Cardiac muscle cell (in vitro differentiated cells and primary cell): ENCODE measurements around the gene LMNA. TPM values are rescaled to one million over a fixed set of nuclear protein-coding genes. Genes with fewer than 3 reads are reported as not detected.
"Not testable (repeated sequence)": the region's sequence is repeated elsewhere in the genome, so short reads cannot be mapped to it uniquely, and the experiment has no call there.

Experiments used
- DNase-seq, 2 donors: peaks; one replicate each; pipeline versions ENCODE4 v3.0.0 to v3.0.0-alpha.2; 2010 to 2017; ENCODE audit warnings: low read depth in 1 of 2, low spot score in 1 of 2
- H3K27ac ChIP-seq: fragments of 200-600 bp; sonication (generic); 2 replicates; pipeline ENCODE4 v1.5.1; 2016
- H3K27me3 ChIP-seq: fragments of 200-600 bp; sonication (generic); 2 replicates; pipeline ENCODE4 v1.6.0; 2016; ENCODE audit warnings: control low read depth
- H3K36me3 ChIP-seq: fragments of 200-600 bp; sonication (generic); 2 replicates; pipeline ENCODE4 v1.5.1; 2016; ENCODE audit warnings: control low read depth
- H3K4me1 ChIP-seq: fragments of 200-600 bp; sonication (generic); 2 replicates; pipeline ENCODE4 v1.8.1; 2017; ENCODE audit warnings: low read depth, mild to moderate bottlenecking, mixed run types
- H3K4me3 ChIP-seq: fragments of 200-600 bp; sonication (generic); 2 replicates; pipeline ENCODE4 v1.5.1; 2016; ENCODE audit warnings: mild to moderate bottlenecking
- H3K9me3 ChIP-seq: fragments of 200-600 bp; sonication (generic); 2 replicates; pipeline ENCODE4 v1.5.1; 2017; ENCODE audit warnings: low read depth, mild to moderate bottlenecking, control low read depth
- polyA plus RNA-seq: library from polyadenylated mRNA; unstranded; fragments of >200 nt; fragmentation: Nextera tagmentation; extraction: Ambion mirVana; gene quantifications from 2 replicates; pipeline ENCODE4 v1.2.1, GENCODE V29; 2016
- total RNA-seq: library from RNA; depleted of rRNA; stranded (reverse); fragments of >200 nt; gene quantifications from 2 replicates; pipeline ENCODE4 v1.2.3, GENCODE V29; 2016
- TF ChIP-seq, protein P1 (sequence below): IDR thresholded peaks from 2 replicates; pipeline ENCODE4 v1.5.1; 2012; ENCODE audit warnings: low read depth, mild to moderate bottlenecking, low read length

The LMNA gene
- total and polyA plus RNA-seq, 2 experiments from 2014 or later = 128 to 149 TPM

DNA sequence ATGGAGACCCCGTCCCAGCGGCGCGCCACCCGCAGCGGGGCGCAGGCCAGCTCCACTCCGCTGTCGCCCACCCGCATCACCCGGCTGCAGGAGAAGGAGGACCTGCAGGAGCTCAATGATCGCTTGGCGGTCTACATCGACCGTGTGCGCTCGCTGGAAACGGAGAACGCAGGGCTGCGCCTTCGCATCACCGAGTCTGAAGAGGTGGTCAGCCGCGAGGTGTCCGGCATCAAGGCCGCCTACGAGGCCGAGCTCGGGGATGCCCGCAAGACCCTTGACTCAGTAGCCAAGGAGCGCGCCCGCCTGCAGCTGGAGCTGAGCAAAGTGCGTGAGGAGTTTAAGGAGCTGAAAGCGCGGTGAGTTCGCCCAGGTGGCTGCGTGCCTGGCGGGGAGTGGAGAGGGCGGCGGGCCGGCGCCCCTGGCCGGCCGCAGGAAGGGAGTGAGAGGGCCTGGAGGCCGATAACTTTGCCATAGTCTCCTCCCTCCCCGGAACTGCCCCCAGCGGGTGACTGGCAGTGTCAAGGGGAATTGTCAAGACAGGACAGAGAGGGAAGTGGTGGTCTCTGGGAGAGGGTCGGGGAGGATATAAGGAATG is 505 bp downstream of the LMNA start:
- H3K9me3 ChIP-seq = no peaks in the 10 kb centered on the region
- H3K36me3 ChIP-seq = no peaks in the 10 kb centered on the region
- H3K4me3 ChIP-seq = peak overlapping the region; percentile 74
- peak overlapping the region; percentile 84 for H3K27ac ChIP-seq
- H3K4me1 ChIP-seq = peaks cover 15% of the 10 kb centered on the region
- DNase-seq = peak; percentile 50 to 58
- TF ChIP-seq, protein P1, sequence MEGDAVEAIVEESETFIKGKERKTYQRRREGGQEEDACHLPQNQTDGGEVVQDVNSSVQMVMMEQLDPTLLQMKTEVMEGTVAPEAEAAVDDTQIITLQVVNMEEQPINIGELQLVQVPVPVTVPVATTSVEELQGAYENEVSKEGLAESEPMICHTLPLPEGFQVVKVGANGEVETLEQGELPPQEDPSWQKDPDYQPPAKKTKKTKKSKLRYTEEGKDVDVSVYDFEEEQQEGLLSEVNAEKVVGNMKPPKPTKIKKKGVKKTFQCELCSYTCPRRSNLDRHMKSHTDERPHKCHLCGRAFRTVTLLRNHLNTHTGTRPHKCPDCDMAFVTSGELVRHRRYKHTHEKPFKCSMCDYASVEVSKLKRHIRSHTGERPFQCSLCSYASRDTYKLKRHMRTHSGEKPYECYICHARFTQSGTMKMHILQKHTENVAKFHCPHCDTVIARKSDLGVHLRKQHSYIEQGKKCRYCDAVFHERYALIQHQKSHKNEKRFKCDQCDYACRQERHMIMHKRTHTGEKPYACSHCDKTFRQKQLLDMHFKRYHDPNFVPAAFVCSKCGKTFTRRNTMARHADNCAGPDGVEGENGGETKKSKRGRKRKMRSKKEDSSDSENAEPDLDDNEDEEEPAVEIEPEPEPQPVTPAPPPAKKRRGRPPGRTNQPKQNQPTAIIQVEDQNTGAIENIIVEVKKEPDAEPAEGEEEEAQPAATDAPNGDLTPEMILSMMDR = no peak
- H3K27me3 ChIP-seq = no peaks in the 10 kb centered on the region

DNA sequence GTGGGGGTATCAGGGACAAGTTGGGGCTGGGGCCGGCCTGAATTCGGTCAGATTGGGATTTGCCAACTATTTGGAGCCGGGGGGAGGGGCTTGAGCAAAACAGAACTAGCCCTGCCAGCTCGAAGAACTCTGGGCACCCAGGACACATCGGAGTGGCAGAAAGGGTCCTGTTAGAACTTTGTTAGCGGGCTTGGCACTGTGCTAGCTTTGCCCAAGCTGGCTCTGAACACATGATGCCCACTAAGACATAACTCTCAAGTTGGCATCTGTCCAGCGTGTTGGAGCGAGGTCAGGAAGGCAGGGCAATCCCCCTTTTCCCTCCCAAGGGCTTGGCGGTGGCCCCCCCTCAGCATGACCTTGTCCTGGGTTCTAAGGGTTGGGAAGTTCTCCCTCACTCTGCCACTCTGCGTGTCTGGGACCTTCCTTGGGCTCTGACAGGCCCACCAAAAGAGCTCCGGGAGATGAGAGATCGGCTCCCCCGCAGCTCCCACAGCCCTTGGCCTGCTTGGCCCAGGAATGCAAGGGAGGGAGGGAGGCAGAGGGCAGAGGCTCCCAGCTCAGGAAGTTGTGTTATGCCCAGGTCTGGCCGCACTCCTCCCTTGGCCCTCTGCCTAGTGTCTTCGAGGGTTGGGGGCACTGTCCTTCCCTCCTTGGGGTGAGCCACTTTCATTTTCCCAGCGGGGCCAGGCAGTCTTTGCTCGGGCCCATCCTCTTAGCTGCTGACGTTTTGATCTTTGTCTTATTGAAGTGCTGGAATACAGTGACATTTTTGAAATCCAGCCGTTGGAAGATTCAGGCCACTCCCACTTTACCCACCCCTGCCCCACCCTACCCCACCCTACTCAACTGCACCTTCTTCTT is 1.2 kb downstream of the LMNA start:
- Histone ChIP-seq H3K36me3 (no peaks in the 10 kb centered on the region), H3K9me3 (no peaks in the 10 kb centered on the region), H3K27me3 (no peaks in the 10 kb centered on the region), H3K4me1 (peaks cover 17% of the 10 kb centered on the region), H3K4me3 (peak overlapping the region; percentile 74), H3K27ac (peak overlapping the region; percentile 84)
- peak; percentile 79 to 86 for DNase-seq
- TF ChIP-seq, protein P1 = no peak

DNA sequence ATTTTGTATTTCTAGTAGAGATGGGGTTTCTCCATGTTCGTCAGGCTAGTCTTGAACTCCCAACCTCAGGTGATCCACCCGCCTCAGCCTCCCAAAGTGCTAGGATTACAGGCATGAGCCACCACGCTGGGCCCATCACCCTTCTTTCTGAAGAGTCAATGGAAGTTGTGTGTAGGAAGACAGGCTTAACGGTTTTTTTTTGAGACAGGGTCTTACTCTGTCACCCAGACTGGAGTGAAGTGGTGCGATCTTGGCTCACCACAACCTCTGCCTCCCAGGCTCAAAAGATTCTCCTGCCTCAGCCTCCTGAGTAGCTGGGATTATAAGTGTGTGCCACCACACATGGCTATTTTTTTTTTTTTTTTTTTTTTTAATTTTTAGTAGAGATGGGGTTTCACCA is 2.2 kb downstream of the LMNA start:
- H3K27me3 ChIP-seq, H3K27ac ChIP-seq, DNase-seq, H3K36me3 ChIP-seq, H3K4me3 ChIP-seq, H3K9me3 ChIP-seq: not testable (repeated sequence)
- H3K4me1 ChIP-seq = peaks cover 25% of the 10 kb centered on the region

DNA sequence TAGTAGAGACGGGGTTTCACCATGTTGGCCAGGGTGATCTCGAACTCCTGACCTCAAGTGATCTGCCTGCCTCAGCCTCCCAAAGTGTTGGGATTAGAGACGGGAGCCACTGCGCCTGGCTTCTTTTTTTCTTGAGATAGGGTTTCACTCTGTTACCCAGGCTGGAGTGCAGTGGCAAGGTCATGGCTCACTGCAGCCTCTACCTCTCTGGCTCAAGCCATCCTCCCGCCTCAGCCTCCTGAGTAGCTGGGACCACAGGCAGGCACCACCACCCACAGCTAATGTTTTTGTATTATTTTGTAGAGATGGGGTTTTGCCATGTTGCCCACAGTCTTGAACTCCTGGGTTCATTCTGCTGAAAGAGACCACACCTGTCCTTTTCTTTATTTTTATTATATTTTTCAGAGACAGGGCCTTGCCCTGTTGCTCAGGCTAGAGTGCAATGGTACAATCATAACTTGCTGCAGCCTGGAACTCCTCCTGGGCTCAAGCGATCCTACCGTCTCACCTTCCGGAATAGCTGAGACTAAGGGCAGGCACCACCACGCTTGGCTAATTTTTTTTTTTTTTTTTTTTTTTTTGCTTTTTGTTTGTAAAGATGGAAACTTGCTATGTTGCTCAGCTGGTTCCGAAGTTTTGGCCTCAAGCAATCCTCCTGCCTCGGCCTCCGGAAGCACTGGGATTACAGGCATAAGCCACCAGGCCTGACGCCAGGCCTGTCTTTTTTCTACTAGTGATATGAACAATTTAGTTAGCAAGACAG is 3.1 kb downstream of the LMNA start:
- Histone ChIP-seq H3K27ac (peak overlapping the region; percentile 3), H3K4me1 (peaks cover 33% of the 10 kb centered on the region), H3K9me3 (no peaks in the 10 kb centered on the region), H3K4me3 (no peak overlapping the region), H3K27me3 (no peaks in the 10 kb centered on the region), H3K36me3 (no peaks in the 10 kb centered on the region)
- no peak for DNase-seq
- TF ChIP-seq, protein P1 = no peak

DNA sequence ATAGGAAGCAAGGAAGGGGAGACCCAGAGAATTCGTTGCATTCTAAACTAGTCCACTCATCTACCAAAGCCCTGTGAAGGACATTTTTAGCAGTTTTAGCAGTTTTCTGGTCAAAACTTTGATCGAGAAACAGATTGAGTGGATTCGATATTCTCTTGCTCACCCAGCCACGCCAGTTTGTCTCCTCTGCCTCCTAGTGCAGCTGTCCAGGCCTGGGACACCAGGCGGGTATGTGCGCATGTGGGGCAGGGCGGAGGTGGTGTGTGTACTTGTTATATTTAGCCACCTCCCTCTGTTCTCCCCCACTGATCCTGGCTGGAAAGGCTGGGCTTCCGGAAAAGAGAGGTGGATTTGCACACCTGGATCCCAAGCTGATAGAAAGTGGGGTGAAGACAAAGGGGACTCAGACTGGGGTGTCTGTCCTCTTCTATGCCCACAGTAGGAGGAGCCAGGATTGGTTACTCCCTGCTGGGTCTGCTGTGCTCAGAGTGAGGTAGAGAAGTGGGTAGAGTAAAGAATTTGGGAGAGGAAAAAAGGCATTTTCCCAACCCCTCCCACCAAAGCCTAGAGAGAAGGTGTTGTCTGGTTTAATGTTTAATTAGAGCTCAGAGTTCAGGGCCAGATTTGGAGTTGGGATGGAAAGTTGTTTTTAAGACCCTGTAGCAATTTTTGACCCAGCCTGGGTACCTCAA is 3.8 kb downstream of the LMNA start:
- DNase-seq = no peak
- Histone ChIP-seq H3K4me3 (no peak overlapping the region), H3K36me3 (no peaks in the 10 kb centered on the region), H3K27ac (peak overlapping the region; percentile 3), H3K27me3 (no peaks in the 10 kb centered on the region), H3K9me3 (no peaks in the 10 kb centered on the region), H3K4me1 (peaks cover 41% of the 10 kb centered on the region)
- TF ChIP-seq, protein P1 = no peak
